ENCODE measurements around the gene TRIM31.
A peak's percentile ranks its signal among the peaks of the same experiment; 100 is the strongest.
"Not testable (repeated sequence)": the region's sequence is repeated elsewhere in the genome, so short reads cannot be mapped to it uniquely, and the experiment has no call there.

TRIM31 gene

DNA sequence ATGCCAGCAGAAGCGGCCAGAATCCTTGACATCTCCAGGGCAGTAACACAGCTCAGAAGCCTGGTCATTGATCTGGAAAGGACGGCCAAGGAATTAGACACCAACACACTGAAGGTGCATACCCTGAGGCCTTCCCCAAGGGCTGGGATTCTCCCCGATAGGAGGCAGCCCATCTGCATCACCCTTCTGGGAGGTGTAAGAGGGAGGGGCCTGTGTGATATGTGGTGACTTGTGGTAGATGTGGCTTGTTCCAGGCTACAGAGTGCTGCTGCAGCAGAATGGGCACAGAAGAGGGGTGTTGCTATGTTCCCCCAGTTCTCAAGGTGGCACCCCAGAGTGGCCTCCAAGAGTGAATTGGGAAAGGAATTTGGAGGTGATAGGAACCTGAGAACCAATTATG, 34.2 kb upstream of the TRIM31 start:
- no peak for DNase-seq

DNA sequence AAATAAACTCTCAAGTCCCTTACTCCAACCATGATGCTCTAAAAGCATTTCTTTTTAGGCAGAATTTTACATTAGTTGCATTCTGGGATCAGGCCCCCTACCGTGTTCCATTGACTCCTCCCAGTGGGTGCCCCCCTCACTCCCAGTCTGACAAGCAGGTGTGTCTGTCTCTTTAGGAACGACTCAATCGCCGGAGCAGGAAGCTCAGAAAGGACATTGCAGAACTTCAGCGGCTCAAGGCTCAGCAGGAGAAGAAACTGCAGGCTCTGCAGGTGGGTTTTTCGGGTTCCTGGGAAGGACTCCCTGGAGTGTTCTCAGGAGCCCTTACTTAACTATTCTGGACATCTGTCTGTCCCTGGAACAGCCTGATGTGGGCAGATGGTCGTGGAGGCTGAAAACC, 32.9 kb upstream of the TRIM31 start:
- no peak for DNase-seq

DNA sequence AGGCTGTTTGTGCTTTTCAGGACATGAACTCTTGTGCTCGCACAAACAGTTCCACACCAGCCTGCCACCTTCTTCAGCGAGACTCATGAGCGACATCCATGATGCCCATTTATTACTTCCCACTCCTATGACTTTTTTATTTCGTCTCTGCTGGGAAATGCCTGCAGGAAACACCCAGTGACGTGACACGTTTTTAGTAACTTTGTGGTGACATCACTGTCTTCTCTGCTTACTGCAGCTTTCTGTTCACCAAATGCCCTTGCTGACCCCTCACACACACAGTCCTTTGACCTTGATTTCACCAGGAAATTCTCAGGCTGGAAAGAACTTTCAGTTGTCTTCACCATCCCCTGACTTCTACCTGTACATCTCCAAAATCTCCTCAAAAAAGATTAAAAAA, 31.9 kb upstream of the TRIM31 start:
- no peak for DNase-seq

DNA sequence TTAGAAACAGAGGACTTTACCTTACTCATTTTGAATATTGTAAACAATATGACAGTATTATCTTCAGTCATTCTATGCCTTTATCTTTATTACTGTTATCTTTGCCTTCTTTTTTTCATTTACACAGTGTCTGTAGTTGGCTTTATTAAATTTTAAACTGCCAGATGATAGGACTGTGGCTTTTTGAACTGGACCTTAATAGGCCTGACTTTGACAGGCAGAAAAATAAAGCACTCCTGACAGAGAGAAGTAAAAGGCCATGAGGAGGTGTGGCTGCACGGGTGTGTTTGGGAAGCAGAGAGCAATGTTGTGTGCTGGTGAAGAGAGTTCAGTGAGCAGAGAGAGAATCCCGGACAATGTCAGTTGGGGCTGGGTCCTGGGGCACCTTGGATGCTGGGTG, 30.9 kb upstream of the TRIM31 start:
- DNase-seq: no peak

DNA sequence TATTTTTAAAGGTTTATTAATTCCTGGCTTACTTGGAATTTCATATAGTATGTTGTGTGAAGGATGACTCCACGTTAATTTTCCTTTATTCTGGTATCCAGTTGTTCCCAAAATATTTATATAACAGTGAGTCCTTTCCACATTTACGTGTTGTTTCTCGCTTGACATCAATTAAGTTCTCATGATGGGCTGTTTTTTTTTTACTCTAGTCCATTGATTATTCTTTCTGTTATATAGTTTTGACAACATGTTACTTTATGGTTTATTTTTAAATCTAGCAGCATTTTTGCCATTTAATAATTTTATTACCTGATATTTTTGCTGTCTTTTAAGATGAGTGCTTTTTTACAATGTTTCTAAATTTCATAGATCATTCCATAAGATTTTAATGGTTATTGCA, 29.8 kb upstream of the TRIM31 start:
- DNase-seq: no peak

DNA sequence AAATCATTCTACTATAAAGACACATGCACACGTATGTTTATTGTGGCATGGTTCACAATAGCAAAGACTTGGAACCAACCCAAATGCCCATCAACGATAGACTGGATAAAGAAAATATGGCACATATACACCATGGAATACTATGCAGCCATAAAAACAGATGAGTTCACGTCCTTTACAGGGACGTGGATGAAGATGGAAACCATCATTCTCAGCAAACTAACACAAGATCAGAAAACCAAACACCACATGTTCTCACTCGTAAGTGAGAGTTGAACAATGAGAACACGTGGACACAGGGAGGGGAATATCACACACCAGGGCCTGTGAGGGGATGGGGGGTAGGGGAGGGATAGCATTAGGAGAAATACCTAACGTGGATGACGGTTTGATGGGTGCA, 27.4 kb upstream of the TRIM31 start:
- DNase-seq: not testable (repeated sequence)

DNA sequence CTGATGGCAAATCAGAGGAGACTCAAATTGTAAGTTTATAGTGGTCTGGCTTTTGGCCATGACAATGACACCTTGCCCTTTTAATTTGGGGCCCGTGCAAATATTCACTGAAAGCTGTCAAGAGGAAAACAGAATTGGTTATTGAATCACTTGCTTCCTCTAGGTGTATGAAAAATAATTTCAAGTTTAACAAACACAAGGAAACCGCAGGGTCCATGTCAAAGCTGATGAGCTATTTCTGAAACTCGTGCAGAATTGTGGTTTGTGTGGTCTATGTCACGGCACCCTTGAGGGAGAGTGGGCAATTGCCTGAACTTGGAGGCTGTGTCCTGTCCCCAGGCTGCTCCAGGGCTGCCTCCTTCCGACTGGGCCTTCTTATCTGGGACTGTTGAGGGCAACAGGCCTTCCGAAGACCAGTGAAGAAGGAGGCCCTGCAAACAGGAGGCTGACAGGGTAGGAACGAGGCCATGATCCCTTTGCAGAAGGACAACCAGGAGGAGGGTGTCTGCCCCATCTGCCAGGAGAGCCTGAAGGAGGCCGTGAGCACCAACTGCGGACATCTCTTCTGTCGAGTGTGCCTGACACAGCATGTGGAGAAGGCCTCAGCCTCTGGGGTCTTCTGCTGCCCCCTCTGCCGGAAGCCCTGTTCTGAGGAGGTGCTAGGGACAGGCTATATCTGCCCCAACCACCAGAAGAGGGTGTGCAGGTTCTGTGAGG, 23.8 kb upstream of the TRIM31 start:
- no peak for DNase-seq

DNA sequence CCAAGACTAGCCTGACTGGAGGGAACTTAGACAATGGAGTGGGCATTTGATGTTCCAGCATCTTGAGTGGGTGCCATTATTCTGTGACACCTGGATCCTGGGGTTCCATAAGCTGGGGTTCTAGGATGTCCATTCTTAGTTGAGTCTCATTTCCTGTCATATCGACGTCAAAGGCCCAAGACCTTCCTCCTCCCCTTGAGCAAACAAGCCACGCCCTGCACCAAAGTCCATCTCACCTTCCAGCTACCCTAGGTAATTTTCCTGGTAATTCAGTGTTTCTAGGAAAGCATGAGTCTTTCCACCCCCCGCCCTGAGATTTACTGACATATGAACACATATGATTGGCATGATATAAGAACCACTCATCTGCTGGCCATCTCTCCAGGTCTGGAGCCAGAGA, 22.9 kb upstream of the TRIM31 start, which contains the start of gene TRIM40:
Gene TRIM40 (plus strand): TSS at position 384 of the 400 bp plus-strand sequence. CDS start 897 bp downstream, outside the sequence.
- no peak for DNase-seq

DNA sequence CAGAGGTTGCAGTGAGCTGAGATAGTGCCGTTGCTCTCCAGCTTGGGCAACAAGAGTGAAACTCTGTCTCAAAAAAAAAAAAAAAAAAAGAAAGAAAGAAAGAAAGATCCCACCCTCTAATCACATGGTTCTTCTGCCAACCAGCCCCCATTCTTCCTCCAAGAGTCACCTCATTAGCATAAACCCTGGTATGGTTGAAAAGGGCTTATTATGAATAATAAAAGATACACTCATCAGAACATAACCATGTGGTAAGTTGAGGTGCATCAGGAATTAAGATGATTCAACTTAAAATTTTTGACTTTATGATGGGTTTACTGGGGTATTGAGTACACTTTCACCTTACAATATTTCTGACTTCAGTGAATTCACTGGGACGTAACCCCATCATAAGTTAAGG, 22.3 kb upstream of the TRIM31 start:
- no peak for DNase-seq

DNA sequence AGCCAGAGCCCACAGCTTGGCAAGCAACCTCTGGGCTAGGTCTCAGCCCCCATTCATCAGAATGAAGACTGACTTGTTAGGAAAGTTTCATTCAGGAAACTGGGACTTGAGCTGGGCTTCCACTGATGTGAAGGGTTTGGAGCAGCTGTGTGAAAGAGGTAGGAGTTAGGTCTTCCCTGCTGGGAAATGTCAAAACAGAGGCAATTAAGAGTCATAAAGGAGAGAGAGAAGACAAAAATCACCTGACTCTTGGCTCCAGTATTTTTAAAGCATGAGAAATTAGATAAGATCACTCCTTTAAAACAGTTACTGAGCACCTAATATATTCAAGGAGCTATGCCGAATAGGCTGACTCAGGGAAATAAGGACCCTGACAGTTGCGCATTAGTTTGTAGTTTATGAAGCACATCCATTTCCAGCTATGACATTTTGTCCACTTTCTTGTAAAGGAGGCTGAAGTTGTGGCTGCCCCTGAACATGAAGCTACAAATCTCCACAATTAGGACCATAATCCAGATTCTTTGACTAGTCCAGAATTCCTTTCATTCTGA, 19.1 kb upstream of the TRIM31 start:
- no peak for DNase-seq

DNA sequence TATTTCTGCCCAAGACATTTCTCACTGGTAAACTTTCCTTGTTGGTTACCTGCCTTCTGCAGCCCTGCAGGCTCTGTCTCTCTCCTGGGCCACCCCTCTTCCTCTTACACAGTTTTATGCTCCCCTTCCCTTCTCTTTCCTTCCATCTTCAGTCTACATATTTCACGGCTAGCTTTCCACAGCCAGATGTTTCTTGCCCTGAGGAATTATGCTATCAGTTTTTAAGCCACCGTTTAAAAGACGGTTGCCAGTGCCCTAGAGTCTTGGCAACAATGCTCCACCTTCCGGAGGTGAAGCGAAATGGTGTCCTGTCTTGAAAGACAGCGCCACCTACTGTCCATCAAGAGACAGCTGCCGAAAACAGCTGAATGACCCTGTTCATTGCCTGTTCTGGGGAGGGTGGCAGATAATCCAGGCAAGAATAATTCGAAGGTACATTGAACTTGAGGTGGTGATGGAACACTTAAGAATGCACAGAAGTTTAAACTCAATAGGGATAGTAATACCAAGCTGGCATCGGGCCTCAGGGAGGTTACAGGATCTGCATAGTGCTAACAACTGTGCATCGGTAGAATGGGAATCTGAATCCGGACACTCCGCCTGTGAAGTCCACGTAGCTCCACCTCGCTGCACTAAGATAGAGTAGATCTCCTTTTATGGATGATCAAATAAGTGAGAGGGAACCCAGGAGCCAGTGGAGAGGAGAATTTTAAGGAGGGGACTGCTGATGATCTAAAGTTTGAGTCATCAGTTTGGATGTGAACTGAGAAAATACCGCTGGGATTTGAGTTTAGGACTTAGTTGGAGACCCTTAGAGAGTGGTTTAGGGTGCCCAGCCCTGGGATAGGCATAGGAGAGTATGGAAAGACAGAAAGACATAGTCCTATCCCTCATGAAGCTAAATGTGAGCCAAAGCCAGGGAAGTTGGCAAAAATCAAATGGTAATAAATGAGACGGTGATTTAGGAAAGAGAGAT, 18.3 kb upstream of the TRIM31 start:
- peak; percentile 37 to 83 for DNase-seq

DNA sequence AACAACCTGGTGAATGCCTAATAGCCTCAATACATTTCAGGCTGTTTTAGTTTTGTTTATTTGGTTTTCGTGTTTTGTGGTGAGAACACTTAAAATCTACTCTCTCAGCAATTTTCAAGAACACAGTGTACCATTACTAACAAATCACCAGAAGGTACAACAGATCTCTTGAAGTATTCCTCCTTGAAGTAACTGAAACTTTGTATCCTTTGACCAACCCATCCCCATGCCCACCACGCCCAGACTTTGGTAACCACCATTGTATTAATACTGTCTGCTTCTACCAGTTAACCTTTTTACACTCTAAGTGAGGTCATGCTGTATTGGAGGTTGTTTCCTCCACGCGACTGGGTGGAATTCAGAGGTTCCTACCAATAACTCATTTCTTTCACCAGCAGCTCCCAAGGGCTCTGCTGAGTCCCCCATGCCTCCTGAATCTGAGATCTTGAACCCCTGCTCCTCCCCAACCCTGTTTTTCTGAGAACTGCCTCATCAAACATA, 17.3 kb upstream of the TRIM31 start:
- no peak for DNase-seq

DNA sequence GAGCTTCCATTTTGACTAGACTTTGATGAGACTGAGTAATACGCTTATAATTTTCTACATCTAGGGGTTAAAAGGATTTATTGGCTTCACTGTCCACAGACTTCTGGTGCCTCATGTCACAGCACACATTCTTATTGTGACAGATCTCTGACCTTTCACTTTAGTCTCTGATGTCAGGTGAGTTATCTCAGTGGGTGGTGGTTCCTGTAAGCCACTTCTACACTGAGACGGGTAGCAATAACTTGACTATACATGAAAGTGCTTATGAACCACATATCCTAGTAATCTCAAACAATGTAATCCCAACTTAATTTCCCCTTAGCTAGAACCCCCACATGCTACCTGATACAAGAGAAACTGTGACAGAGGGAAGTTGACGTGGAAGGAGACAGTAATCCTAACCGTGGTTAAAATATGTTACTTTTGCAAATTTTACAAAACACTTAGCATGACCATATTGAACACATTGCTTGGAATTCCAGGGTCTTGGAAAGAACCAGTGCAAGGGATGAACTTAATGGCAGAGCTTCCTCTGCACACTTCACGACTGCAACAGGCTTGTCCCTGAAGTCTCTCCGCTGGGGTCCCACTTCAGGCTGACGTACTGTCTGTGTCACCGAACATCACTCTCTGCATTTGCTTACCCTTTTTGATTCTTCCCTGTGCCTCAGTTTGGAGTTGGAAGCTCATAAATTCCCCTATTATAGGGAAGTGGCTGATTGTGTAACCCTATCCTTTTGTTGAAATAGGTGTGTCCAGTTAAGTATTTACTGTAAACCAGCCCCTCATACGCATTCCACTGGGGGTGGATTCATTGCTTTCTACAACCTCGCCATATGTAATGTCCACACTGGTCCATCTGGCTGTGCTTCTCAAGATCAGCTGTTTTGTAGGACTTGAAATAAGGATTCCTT, 16.6 kb upstream of the TRIM31 start:
- no peak for DNase-seq

DNA sequence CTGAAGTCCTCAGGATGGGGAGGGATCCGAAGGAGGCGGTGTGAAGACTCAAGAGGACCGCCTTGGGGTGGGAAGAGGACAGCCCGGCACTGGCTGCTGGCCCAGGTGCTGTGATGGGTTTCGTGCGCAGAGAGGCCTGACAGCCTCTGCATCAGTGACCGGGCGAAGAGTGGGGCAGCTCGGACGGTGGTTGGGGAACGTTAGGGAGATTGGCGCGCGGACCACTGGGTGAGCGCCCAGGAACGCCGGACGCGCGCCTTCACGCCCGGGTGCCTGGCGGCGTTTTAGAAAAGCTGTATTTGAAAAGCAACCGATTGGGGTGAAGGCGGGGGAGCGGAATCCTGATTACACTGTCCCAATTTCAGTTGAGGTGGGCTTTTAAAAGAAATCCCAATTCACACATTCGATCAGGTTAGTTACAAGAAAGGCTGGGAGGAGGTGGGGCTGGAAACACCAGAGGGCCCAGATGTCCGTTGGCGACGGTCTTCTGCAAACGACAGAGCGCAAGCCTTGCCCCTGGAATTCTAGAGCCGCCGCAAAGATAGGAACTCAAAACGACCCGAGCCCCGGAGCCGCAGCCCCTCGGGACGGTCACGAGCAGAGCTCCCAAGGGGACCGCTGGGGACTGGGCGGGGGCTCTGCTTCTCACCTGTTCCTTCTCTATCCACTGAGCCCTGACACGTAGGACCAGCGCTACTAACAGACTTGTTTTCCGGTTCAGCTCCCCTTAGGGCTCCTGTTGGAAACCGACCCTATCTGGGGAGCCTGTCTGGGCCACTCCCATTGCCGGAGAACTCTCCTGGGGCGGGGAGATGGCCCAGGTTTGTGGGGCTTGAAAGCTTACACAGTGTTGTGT, 14.6 kb upstream of the TRIM31 start:
- DNase-seq: no peak

DNA sequence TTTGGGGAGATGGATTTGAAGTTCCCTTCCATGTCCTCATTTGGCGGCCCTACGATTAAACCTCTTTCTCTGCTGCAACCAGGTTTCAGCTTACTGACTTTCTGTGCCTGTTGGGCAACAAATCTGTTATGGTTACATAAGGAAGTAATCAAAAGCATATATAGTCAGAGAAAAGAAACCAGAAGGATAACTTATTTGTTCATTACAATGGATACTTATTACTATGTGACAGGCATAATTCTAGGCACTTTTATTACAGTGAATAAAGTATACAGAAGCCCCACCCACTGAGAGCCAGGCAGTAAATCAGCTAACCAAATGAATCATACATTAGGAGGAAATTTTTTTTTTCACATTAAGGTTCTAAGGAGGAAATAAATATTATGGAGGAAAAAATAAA, 9.6 kb upstream of the TRIM31 start:
- no peak for DNase-seq

DNA sequence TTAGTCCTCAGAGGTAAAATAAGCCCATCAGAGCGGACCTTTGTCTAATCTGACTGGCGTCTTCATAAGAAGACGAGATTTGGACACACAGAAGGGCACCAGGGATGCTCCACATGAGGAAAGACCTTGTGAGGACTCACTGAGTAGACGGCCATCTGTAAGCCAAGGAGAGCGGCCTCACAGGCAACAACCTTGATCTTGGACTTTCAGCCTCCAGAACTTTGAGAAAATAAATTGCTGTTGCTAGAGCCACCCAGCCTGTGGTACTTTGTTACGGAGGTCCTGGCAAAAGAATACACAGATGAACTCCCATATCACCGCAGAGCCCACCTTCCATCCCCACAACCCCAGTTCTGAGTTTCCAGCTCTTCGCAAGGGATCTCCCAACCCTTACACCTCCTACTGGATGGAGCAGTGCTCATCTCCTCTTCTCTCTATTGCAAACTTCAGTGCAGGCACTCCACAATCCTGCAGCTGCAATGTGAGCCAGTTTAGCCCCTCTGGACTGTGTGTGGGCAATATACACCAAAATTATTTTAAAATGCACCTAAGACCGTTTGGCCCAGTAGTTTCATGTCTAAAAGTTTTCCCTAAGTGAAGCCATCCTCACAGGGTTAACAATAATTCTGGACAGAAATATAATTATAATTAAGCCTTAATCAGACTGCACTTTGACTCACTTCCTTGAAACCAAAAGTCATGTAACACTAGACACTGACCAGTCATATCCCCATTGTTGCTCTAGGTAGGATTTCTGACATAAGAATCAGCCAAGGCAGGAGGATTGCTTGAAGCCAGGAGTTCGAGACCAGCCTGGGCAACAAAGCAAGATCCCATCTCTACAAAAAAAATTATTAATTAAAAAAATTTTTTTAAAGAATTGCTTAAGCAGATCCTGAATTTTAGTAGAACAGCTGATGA, 8.8 kb upstream of the TRIM31 start:
- DNase-seq: no peak

DNA sequence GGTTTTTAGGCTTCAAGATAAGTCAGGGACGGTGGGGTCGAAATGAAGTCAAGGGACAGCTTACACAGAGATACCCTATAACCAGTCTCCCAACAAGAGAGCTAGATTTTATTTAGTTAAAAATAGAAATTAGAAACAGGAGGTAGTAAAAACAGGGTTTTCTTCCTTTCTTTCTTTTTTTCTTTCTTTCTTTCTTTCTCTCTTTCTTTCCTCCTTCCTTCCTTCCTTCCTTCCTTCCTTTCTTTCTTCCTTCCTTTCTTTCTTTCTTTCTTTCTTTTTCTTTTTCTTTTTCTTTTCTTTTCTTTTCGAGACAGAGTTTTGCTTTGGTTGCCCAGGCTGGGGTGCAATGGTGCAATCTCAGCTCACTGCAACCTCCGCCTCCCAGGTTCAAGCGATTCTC, 5.8 kb upstream of the TRIM31 start:
- not testable (repeated sequence) for DNase-seq

DNA sequence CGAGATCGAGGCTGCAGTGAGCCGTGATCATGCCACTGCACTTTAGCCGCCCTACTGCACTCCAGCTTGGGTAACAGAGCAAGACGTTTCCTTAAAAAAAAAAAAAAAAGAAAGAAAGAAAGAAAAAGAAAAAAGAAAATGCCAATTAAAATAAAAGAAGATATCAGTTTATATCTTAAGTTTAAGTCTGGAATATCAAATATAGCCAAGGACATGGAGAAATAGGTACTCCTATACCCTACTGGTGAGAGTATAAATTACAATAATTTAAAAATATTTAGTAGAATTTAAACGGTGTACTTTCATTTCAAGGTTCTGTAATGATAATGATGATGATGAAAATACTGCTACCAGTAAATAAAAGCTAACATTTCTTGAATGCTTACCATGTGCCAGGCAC, 3.8 kb upstream of the TRIM31 start:
- DNase-seq: no peak

DNA sequence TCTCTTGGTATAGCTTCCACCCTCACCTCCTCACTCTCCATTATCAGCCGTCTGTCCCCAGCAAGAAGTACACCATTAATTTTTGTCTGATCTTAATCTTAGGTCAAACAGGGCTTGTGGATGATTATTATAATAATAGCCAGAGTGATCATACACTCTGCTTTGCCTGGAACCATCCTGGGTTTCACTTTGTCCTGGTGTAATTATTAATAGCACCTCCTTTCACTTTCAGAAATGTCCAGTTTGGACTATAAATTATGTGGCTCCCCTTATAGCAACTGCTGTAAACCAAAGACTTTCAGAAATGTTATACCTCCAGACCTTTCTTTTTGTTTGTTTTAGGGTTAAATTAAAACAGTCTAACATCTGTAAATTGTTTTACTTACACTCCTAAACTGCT, 951 bp upstream of the TRIM31 start:
- DNase-seq: no peak

DNA sequence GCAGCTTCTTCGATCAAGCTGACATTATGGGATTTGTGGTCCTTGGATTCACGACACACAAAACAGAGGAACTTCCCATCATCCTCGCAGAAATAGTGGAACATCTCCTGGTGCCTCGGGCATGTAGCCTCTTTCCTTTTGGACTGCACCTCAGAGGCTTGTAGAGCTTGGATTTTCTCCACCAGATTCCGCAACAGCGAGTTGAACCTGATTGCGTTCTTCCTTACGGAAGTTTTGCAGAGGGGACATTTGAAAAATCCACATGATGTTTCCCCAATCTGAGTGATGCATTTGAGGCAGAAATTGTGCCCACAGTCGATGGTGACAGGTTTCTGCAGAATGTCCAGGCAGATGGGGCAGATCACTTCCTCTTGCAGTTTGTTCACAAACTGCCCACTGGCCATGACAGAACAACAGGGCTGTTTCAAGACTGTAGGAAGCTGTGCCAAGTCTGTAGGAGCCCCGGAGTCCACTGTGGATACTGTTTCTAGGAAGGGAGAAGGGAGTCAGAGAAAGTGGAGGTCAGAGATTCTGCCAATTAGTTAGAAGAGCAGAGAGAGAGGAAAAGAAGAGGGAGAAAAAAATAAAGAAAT, 392 bp downstream of the TRIM31 start:
- no peak for DNase-seq
